RWPE1 (cell line): ENCODE results near the gene CNGB1.
A peak's percentile ranks its signal among the peaks of the same experiment; 100 is the strongest.

Experiments used
- CTCF ChIA-PET: fragments of 350-600 bp; sonication (Branson Sonifier 250); formaldehyde crosslinking; extraction: SDS; loops from one replicate; lab custom pipeline; 2021; lab: Yijun Ruan, JAX
- POLR2A ChIA-PET: fragments of 400-600 bp; formaldehyde crosslinking; extraction: SDS; loops from one replicate; lab custom pipeline; 2020; ENCODE audit warnings: antibody characterized with exemption; ENCODE audit not compliant: low non-redundant PET; lab: Yijun Ruan, JAX
- DNase-seq: peaks from one replicate; pipeline ENCODE4 v3.0.0; 2012; ENCODE audit warnings: low spot score
- H3K27ac ChIP-seq: fragments of 450-650 bp; 2 replicates; pipeline ENCODE4 v1.5.1; 2017
- TF ChIP-seq, protein P1 (sequence below): fragments of 450-650 bp; conservative IDR thresholded peaks from 2 replicates; pipeline ENCODE4 v1.5.1; 2017; ENCODE audit warnings: low read depth, mild to moderate bottlenecking

The CNGB1 gene

DNA sequence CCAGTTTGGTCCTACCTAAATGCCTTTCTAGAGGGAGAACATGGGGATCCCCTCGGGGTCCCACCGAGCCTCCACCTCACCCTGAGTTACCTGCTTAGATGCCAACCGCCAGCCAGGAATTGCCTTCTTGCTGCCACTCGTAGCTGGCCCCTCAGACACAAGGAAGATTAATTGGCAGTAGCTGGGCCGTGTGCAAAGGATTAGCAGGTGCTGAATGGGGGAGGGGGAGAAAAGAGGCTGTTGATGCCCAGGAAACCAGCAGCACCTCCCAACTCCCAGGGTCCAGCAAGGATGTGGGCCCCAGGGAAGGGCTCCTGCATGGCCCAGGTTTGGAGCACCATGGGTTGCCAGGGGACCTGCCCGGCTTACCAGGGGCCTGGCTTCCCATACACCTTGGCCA, at the start of gene CNGB1:
TSS of gene CNGB1 (minus strand) at position 159 of the 400 bp plus-strand sequence. CDS start 3,842 bp downstream, outside the sequence.
- CTCF ChIA-PET, result no interaction called here
- no peak for DNase-seq

DNA sequence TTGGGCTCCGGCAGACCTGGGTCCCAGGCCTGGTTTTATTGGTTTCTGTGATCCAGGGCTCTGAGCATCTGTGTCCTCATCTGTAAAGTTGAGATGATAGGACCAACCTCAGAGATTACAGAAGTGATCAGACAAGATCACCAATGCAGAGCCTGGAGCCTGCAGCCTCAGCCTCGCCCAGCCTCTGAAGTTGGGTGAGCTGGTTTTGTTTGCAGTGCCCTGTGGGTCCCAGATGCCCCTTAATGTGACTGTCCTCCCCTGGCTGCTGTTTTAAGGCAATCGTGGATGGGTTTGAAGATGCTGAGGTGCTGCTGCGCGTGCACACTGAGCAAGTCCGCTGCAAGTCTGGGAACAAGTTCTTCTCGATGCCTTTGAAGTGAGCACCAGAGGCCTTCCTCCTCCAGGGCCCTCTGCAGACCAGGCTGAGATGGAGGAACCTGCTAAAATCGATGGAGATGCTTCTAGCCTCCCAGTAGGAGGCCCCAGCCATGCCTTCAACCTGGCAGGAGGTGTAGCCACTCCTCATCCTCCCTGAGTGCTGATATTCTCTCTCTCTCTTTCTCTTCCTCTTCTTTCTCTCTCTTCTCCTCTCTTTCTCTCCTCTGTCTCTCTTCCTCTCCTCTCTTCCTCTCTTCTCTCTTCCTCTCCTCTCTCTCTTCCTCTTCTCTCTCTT, 49.1 kb upstream of the CNGB1 start:
- DNase-seq, result no peak
- ChIA-PET POLR2A (no interaction called here), CTCF (interaction anchor here (0.7 to 1.0 kb wide), 4 partner anchors 11 to 219 kb away, joined by 3 to 4 read pairs (median 4); no protein-coding TSS in a partner anchor)
- peak overlapping the region; percentile 15; the same call in 1 of the 2 replicates for H3K27ac ChIP-seq
- TF ChIP-seq, protein P1, sequence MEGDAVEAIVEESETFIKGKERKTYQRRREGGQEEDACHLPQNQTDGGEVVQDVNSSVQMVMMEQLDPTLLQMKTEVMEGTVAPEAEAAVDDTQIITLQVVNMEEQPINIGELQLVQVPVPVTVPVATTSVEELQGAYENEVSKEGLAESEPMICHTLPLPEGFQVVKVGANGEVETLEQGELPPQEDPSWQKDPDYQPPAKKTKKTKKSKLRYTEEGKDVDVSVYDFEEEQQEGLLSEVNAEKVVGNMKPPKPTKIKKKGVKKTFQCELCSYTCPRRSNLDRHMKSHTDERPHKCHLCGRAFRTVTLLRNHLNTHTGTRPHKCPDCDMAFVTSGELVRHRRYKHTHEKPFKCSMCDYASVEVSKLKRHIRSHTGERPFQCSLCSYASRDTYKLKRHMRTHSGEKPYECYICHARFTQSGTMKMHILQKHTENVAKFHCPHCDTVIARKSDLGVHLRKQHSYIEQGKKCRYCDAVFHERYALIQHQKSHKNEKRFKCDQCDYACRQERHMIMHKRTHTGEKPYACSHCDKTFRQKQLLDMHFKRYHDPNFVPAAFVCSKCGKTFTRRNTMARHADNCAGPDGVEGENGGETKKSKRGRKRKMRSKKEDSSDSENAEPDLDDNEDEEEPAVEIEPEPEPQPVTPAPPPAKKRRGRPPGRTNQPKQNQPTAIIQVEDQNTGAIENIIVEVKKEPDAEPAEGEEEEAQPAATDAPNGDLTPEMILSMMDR, result no peak

More for the DNA sequence above, at the start of gene CNGB1:
- no peak within 1 kb of the TSS for H3K27ac ChIP-seq
- POLR2A ChIA-PET, result no interaction called here
- TF ChIP-seq, protein P1, result no peak

DNA sequence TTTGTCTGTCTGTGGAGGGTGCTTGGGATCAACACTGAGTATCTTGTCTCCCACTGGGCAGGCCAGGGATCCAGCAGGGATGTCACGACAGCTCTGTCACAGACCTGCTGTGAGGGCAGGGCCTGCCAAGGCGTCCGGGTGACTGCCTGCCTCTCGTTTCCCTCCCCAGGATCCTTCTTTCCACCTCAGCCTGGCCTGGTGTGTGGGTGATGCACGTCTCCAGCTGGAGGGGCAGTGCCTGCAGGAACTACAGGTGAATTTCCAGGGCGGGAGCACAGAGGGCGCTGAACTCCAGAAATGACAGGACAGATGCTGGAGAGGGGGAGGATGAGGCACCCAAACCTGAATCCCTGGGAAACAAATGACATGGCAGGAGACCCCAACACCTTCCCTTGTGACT, 47.9 kb upstream of the CNGB1 start:
- POLR2A ChIA-PET, result no interaction called here
- TF ChIP-seq, protein P1, result no peak
- no peak for DNase-seq
- H3K27ac ChIP-seq, result no peak overlapping the region; the same call in 1 of the 2 replicates
- CTCF ChIA-PET, result interaction anchor here (0.6 to 1.1 kb wide), 6 partner anchors 84 to 1571 kb away, joined by 3 to 4 read pairs (median 3); partner anchors contain the start of gene KIFC3

DNA sequence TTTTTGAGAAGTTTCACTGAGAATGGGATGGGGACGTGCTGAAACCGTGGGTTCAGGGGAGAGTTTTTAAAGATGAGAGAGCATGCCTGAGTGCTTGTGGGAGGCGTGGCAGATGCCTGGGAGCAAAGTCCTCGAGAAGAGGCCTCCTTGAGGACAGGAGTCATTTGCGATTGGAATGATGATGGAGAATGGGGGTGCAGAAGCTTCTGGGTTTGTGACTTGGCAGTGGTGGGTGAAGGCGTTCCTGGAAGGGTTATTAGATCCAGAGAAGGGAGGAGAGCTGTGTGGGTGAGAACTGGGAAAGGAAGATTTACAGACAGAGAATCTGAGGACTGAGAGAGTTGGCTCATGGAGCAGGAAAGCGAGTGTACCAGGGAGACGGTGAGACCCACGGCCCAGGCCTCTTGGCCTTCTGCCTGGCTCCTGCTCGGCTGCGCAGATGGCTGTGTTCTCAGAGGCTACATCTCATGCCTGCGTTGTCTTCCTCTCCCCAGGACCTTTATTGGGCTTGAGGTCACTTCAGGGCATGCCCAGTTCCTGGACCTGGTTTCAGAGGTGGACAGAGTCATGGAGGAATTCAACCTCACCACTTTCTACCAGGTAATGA, 46.0 kb upstream of the CNGB1 start:
- POLR2A ChIA-PET, result no interaction called here
- CTCF ChIA-PET, result no interaction called here
- no peak for DNase-seq
- TF ChIP-seq, protein P1, result no peak
- H3K27ac ChIP-seq, result no peak overlapping the region; the same call in 1 of the 2 replicates

DNA sequence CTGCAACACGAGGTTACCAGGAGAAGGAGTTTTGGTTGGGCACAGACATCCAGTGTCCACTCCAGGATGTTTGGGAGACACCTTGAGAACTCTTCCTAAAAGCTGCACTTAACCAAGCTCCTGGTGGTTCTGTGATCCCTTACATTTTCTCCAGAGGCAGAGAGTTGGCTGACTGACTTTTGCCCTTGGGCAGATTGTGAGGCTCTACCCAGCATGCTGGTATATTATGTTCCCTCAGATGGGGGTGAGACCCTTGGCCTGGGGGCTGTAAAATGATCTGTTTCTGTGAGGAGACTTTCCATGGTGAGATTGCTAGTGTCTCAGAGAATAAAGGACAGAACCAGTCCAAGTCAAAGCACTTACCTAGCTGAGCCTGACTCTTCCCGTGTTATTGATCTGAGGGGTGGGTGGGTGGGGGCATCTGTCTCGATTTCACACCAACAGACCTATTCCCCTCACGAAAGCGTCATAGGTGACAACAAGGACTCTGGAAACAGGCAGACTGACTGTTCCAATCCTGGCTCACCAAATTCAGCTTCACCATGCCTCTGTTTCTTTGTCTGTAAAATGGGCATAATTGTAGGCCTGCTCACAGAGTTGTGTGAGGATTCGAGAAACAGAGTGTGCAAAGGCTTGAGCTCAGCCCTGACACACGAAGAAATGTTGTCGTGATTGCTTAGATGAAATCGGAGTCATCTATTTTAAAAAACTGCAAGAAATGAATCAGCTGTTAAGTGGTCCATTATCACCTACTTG, 42.5 kb upstream of the CNGB1 start:
- ChIA-PET CTCF (interaction anchor here (0.6 to 1.1 kb wide), 4 partner anchors 13 to 707 kb away, joined by 3 to 6 read pairs (median 4); partner anchors contain the start of gene MMP15), POLR2A (no interaction called here)
- no peak overlapping the region for H3K27ac ChIP-seq
- no peak for DNase-seq
- TF ChIP-seq, protein P1, result no peak

DNA sequence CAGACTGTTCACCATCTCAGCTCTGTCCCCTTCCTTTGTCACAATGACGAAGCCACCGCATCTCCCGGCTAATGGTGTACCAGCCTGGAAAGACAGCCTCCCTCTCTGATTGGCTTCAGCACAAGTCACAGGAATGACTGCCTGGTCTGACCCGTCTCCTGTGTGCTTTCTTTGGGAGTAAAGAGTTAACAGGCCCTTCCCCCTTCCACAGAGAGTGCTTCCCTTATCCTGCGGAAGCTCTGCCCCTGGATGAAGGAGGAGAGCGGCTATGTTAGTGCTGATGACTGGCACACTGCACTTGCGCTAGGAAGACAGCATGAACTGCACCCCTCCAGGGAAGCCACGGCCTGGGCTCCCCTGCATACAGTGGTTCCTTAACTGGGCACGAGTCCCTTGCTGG, 41.6 kb upstream of the CNGB1 start:
- ChIA-PET CTCF (no interaction called here), POLR2A (no interaction called here)
- no peak overlapping the region for H3K27ac ChIP-seq
- TF ChIP-seq, protein P1, result no peak
- DNase-seq, result no peak
